ENCODE data around the gene TFEB. TPM values are rescaled to one million over a fixed set of nuclear protein-coding genes. Genes with fewer than 3 reads are reported as not detected.

TFEB gene
- total and polyA plus RNA-seq, 10 of the 15 experiments (the other 5 are each of a cell fraction or from before 2014, with no cell fraction given), result 0.84 to 108 (median 60.8) TPM

DNA sequence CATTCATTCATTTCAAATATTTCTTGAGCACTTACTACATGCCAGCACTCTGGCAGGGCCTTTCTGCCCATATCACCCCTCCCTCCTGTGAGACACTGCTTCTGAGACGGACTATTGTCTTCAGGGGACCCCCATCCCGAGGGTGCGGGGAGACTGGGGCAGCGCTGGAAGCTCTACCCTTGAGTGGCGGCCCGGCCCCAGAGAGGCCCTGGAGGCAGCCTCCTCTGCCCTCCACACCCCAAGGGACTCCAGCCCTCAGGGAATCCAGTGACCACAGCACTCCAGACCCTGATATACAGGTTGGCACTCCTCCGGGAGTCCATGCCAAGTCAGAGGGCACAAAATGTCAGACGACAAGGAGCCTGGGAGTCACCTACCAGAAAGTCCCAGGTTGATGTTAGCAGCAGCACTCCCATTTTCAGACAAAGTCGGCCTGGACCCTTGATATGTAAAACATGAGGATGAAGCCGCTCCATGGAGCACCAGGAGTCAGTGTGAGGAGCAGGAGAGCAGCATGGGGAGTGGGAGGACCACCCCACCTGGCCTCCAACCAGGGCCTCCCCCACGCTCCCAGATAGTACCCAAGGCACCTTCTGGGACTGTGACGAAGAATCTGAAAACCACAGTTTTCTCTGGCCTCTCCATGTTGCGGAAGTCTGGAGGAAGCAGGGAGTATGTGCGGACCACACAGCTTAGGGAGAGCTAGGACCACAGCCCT is 20.7 kb downstream of the TFEB start:
- Histone ChIP-seq H3K4me1 (ENCODE audit: control insufficient read depth, insufficient read depth, low read length) (peaks cover 62% of the 10 kb centered on the region), H3K79me2 (ENCODE audit: control insufficient read depth, insufficient read depth, low read length) (peaks cover 95% of the 10 kb centered on the region)

More for the DNA sequence above, 20.7 kb downstream of the TFEB start:
- intact Hi-C loops (cut with micrococcal nuclease; ENCODE audit: unreplicated experiment) (loop anchor here (1.0 kb wide), 2 partner anchors 8 to 9 kb away; no protein-coding TSS in a partner anchor), in situ Hi-C loops (cut with MboI) (no loop called here)
- Histone ChIP-seq H3K4me2 (ENCODE audit: control insufficient read depth, insufficient read depth) (peak overlapping the region; percentile 76), H3K9ac (ENCODE audit: control insufficient read depth, insufficient read depth, low read length) (peak overlapping the region; percentile 68), H3K36me3 (ENCODE audit: control insufficient read depth in 2 of 2, insufficient read depth in 2 of 2, low read length in 1 of 2) (peaks cover 17 to 19% of the 10 kb centered on the region in 2 experiments), H2AFZ (ENCODE audit: control insufficient read depth, low read depth, low read length) (no peak overlapping the region), H4K20me1 (ENCODE audit: control insufficient read depth, insufficient read depth) (peaks cover 2% of the 10 kb centered on the region; the same call in 1 of the 2 replicates), H3K27me3 (replicated peaks in 1 of 2; ENCODE audit: control insufficient read depth in 2 of 2, insufficient read depth in 2 of 2, low read length in 1 of 2) (no peaks in the 10 kb centered on the region), H3K27ac (ENCODE audit: control insufficient read depth, insufficient read depth) (peak overlapping the region; percentile 84), H3K4me3 (peak overlapping the region; percentile 45), H3K9me3 (replicated peaks; ENCODE audit: control insufficient read depth, insufficient read depth, low read length) (no peaks in the 10 kb centered on the region)
- RAD21 ChIA-PET (ENCODE audit: unreplicated experiment), result interaction anchor here (0.7 to 14.4 kb wide), 6 partner anchors 8 to 104 kb away, joined by 4 to 300 read pairs (median 12); partner anchors contain the start of gene FRS3
- 28% methylated on average over 14 of the region's 14 CpGs for WGBS (ENCODE audit: insufficient coverage, insufficient replicate concordance, low lambda C conversion rate, missing lambda C conversion rate)
- TF ChIP-seq, protein P1, sequence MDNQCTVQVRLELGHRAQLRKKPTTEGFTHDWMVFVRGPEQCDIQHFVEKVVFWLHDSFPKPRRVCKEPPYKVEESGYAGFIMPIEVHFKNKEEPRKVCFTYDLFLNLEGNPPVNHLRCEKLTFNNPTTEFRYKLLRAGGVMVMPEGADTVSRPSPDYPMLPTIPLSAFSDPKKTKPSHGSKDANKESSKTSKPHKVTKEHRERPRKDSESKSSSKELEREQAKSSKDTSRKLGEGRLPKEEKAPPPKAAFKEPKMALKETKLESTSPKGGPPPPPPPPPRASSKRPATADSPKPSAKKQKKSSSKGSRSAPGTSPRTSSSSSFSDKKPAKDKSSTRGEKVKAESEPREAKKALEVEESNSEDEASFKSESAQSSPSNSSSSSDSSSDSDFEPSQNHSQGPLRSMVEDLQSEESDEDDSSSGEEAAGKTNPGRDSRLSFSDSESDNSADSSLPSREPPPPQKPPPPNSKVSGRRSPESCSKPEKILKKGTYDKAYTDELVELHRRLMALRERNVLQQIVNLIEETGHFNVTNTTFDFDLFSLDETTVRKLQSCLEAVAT (IDR thresholded peaks at IDR 0.05), result no peak
- TF ChIP-seq, protein P2, sequence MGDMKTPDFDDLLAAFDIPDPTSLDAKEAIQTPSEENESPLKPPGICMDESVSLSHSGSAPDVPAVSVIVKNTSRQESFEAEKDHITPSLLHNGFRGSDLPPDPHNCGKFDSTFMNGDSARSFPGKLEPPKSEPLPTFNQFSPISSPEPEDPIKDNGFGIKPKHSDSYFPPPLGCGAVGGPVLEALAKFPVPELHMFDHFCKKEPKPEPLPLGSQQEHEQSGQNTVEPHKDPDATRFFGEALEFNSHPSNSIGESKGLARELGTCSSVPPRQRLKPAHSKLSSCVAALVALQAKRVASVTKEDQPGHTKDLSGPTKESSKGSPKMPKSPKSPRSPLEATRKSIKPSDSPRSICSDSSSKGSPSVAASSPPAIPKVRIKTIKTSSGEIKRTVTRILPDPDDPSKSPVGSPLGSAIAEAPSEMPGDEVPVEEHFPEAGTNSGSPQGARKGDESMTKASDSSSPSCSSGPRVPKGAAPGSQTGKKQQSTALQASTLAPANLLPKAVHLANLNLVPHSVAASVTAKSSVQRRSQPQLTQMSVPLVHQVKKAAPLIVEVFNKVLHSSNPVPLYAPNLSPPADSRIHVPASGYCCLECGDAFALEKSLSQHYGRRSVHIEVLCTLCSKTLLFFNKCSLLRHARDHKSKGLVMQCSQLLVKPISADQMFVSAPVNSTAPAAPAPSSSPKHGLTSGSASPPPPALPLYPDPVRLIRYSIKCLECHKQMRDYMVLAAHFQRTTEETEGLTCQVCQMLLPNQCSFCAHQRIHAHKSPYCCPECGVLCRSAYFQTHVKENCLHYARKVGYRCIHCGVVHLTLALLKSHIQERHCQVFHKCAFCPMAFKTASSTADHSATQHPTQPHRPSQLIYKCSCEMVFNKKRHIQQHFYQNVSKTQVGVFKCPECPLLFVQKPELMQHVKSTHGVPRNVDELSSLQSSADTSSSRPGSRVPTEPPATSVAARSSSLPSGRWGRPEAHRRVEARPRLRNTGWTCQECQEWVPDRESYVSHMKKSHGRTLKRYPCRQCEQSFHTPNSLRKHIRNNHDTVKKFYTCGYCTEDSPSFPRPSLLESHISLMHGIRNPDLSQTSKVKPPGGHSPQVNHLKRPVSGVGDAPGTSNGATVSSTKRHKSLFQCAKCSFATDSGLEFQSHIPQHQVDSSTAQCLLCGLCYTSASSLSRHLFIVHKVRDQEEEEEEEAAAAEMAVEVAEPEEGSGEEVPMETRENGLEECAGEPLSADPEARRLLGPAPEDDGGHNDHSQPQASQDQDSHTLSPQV (IDR thresholded peaks at IDR 0.05), result 0 out of 2 replicates have a peak, but pooled peaks have one; percentile 36
- TF ChIP-seq MEF2B (IDR thresholded peaks at IDR 0.05; ENCODE audit: partially characterized antibody, poor library complexity, severe bottlenecking), result peak; percentile 17
- SMC1A ChIA-PET (ENCODE audit: uncharacterized antibody, unreplicated experiment), result interaction anchor here (0.6 to 7.7 kb wide), 5 partner anchors 8 to 17 kb away, joined by 3 to 151 read pairs (median 6); partner anchors contain the start of gene TFEB
- CTCF ChIA-PET, result interaction anchor here (1.9 to 5.7 kb wide), 4 partner anchors 8 to 19 kb away, joined by 10 to 49 read pairs (median 32); partner anchors contain the start of gene TFEB
- peak; percentile 13 for ATAC-seq
- POLR2A ChIA-PET, result interaction anchor here (1.9 to 13.0 kb wide), 4 partner anchors 8 to 17 kb away, joined by 13 to 293 read pairs (median 117); partner anchors contain the start of gene TFEB
- no peak for DNase-seq (ENCODE audit: low read depth, low spot score)
- no peak for FAIRE-seq
- no TSS peak for BruUV-seq (replicated peaks)

All from GM12878 (cell line).